NB4 (cell line): ENCODE results near the gene CDH4.

Experiments used
- MYC ChIP-seq: IDR thresholded peaks from 2 replicates; pipeline ENCODE4 v1.6.1; 2011; ENCODE audit warnings: low read depth, low read length
- POLR2A ChIP-seq: IDR thresholded peaks from 2 replicates; pipeline ENCODE4 v1.6.1; 2011; ENCODE audit warnings: mild to moderate bottlenecking; ENCODE audit not compliant: insufficient read length; ENCODE audit errors: extremely low read depth
- TF ChIP-seq, protein P1 (sequence below): IDR thresholded peaks from one replicate; pipeline ENCODE4 v1.5.1; 2012; ENCODE audit warnings: low read depth, low read length

DNA sequence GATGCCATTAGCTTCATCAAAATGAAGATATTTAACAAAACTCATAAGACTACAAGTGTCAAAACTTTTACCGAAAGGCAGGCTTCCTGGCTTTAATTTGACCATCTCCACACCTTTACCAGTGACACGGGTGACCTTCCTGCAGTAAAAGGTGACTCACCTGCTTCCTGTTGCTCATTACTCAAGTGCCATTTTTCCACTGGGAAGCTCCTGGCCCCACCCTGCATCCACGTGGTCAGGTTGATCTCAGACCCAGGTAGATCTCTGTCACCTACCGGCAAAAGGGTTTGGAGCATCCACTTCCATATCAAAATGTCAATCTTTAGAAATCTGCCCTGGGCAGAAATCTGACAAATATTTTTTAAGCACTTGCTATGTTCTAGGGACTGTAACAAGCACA lies 31.9 kb upstream of the CDH4 start:
- TF ChIP-seq POLR2A (no peak), MYC (no peak)
- TF ChIP-seq, protein P1, sequence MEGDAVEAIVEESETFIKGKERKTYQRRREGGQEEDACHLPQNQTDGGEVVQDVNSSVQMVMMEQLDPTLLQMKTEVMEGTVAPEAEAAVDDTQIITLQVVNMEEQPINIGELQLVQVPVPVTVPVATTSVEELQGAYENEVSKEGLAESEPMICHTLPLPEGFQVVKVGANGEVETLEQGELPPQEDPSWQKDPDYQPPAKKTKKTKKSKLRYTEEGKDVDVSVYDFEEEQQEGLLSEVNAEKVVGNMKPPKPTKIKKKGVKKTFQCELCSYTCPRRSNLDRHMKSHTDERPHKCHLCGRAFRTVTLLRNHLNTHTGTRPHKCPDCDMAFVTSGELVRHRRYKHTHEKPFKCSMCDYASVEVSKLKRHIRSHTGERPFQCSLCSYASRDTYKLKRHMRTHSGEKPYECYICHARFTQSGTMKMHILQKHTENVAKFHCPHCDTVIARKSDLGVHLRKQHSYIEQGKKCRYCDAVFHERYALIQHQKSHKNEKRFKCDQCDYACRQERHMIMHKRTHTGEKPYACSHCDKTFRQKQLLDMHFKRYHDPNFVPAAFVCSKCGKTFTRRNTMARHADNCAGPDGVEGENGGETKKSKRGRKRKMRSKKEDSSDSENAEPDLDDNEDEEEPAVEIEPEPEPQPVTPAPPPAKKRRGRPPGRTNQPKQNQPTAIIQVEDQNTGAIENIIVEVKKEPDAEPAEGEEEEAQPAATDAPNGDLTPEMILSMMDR: no peak
